HFF-Myc (cell line): ENCODE data around the gene MTMR10.
A peak's percentile ranks its signal among the peaks of the same experiment; 100 is the strongest.

Experiments used
- DNase-seq: peaks from one replicate; pipeline ENCODE4 v3.0.0-alpha.2; 2011; ENCODE audit warnings: low read depth; ENCODE audit errors: extremely low read depth
- H3K4me3 ChIP-seq: replicated peaks from 2 replicates; pipeline ENCODE4 v1.5.1; 2011; ENCODE audit warnings: low read depth, mild to moderate bottlenecking, control low read depth, low read length
- TF ChIP-seq, protein P1 (sequence below): IDR thresholded peaks from 2 replicates; pipeline ENCODE4 v1.5.1; 2012; ENCODE audit warnings: mild to moderate bottlenecking, low read depth, low read length, control low read depth; ENCODE audit errors: missing control alignments

The MTMR10 gene

DNA sequence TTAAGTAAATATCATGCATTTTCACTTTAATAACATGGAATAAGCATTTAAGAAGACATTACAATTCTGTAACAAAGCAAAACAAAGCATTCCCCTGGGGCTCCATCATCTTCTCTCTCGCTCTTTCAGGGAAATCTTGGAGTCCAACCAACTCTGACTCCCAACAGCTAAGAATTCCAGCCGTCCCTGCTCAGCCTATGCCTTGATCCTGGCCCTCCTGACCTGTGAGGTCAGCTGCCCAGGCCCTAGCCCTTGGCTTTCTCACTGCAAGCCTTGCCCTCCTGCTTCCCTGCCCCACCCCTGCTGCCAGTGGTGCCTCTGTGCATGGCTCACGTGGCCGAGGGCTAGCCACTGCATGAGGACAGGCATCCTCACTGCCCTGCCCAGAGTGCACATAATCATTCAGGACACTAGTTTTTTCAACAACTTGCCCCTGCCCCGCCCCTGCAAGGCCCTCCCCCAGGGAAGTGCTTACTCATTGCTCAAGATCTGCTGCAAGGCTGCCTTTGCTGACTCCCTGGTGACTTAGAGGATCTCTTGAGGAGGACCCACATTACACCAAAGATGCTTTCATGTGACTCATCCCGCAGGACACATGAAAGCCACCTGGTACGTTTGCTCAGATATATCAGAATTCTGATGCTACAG is 37.6 kb downstream of the MTMR10 start:
- peak; percentile 91 for DNase-seq
- no peak overlapping the region for H3K4me3 ChIP-seq
- TF ChIP-seq, protein P1, sequence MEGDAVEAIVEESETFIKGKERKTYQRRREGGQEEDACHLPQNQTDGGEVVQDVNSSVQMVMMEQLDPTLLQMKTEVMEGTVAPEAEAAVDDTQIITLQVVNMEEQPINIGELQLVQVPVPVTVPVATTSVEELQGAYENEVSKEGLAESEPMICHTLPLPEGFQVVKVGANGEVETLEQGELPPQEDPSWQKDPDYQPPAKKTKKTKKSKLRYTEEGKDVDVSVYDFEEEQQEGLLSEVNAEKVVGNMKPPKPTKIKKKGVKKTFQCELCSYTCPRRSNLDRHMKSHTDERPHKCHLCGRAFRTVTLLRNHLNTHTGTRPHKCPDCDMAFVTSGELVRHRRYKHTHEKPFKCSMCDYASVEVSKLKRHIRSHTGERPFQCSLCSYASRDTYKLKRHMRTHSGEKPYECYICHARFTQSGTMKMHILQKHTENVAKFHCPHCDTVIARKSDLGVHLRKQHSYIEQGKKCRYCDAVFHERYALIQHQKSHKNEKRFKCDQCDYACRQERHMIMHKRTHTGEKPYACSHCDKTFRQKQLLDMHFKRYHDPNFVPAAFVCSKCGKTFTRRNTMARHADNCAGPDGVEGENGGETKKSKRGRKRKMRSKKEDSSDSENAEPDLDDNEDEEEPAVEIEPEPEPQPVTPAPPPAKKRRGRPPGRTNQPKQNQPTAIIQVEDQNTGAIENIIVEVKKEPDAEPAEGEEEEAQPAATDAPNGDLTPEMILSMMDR: no peak

DNA sequence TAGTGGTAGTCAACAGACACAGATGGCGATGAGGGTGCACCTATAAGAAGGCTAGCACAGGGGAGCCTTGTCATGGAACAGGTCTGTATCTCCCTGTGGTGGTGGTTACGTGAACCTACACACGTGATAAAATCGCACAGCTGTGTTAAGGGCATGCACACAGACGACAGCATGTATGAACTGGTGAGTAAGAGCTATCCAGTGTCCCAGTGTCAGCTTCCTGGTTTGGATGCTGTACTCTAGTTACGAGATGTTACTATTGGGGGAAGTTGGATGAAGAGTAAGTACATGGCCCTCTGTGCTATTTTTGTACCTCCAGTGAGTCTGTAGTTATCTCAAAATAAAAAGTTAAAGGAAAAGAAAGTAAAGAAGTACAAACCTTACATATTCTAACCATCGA is 38.2 kb downstream of the MTMR10 start:
- no peak overlapping the region for H3K4me3 ChIP-seq
- TF ChIP-seq, protein P1: no peak
- no peak for DNase-seq

DNA sequence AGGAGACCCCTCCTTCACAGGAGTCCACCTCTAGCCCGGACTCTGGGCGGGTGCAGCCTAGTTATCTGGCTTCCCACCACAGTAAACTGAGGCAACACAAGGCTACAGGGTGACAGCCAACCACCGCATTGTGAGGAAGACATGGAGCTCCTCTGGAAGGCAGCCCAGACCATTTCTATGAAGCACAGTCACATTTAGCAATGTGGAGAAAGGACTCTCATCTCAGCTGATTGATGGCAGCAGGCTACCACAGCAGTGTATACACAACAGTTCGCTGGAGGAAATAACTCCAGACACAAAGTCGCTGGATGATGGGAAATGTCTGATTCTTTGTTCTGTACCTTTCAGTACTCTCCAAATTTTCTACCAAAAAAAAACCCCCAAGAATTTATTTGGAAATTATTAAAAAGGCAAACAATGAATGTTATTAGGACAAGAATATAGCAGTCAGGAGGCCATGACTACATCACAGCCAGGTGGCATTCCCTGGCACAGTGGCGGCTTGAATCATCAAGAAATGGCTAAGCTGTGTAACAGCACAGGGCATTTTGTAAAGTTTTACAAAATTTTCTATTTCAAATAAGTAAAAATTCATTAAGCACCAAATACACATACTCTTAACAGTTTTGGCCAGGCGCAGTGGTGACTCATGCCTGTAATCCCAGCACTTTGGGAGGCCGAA is 47.6 kb downstream of the MTMR10 start:
- H3K4me3 ChIP-seq: no peak overlapping the region
- DNase-seq: no peak
- TF ChIP-seq, protein P1: no peak

DNA sequence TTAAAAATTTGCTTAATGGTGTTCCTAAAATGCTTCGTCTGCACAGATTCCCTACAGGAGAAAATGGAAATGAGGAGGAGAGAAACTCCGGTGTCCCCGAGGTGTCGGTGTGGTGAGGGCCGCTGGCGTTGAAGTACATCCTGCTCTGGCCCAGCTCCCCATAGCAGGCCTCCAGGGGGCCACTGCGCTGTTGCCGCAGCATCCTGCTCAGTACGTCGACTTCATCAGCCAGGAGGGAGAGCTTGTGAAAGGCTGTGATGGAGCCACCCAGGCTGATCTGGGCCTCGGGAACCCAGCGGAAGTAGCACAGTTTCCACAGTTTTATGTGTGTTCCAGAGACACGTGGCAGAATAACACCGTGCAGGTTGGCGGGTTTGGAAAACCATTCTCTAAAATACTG is 49.9 kb downstream of the MTMR10 start:
- TF ChIP-seq, protein P1: no peak
- DNase-seq: no peak
- no peak overlapping the region for H3K4me3 ChIP-seq

DNA sequence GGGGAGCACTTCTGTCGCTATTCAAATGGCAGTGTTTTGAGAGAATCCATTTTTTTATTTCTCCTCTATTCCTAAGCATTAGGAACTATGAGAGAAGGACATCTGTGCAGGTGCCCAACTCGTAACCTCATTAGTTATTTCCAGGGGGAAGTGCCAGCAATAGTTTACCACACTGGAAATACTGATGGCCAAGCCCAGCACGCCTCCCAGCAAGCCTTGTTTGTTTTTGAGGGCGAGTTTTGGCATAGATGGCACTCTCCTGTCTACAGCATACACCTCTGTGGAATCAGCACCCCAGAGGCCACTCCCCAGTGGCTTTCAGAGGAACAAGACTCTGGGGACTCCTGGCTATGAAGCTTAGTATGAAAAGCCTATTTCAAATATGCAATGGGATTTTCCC is 51.1 kb downstream of the MTMR10 start:
- no peak overlapping the region for H3K4me3 ChIP-seq
- TF ChIP-seq, protein P1: no peak
- DNase-seq: no peak

DNA sequence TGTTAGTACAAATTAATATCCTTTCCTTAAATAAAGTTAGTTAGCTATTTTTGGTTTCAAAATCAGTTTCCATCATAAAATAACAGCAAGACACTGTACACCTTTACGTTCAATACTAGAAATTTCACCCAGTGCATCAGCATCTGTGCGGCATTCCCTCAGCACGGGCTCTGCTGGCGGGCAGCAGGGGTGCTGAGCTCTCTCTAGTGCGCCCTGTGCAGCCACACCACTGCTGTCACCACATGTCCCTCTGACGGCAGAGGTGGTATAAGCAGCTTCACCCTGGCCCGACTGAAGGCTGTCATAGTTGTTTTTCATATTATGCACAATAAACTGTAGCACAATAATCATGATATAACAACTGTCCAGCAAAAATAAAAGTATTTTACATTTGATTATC is 52.3 kb downstream of the MTMR10 start:
- no peak overlapping the region for H3K4me3 ChIP-seq
- no peak for DNase-seq
- TF ChIP-seq, protein P1: no peak
